GM12891 (cell line): ENCODE data around the gene MBNL2.
"Not testable (repeated sequence)": the region's sequence is repeated elsewhere in the genome, so short reads cannot be mapped to it uniquely, and the experiment has no call there.

Experiments
- DNase-seq: peaks from one replicate; pipeline ENCODE4 v3.0.0; 2011; ENCODE audit warnings: low spot score; ENCODE audit not compliant: insufficient read length
- FAIRE-seq: peaks from 2 replicates; lab custom pipeline; 2011; peaks lifted over from hg19 to GRCh38; lab: Jason Lieb, UNC
- PAX5 ChIP-seq: IDR thresholded peaks from 2 replicates; pipeline ENCODE4 v1.6.1; 2011; ENCODE audit warnings: low read length, moderate library complexity, mild to moderate bottlenecking; ENCODE audit not compliant: insufficient read depth, severe bottlenecking
- POLR2A ChIP-seq: IDR thresholded peaks from 2 replicates; pipeline ENCODE4 v1.6.1; 2011; ENCODE audit warnings: low read depth, low read length, control low read depth
- POLR2AphosphoS5 ChIP-seq: IDR thresholded peaks from 2 replicates; pipeline ENCODE4 v1.6.1; 2011; ENCODE audit warnings: low read depth, low read length, control low read depth
- POU2F2 ChIP-seq: IDR thresholded peaks from 2 replicates; pipeline ENCODE4 v1.6.1; 2011; ENCODE audit warnings: low read depth, mild to moderate bottlenecking, control low read depth, low read length, moderate library complexity
- SPI1 ChIP-seq: IDR thresholded peaks from 2 replicates; pipeline ENCODE4 v1.6.1; 2011; ENCODE audit warnings: low read depth, low read length, control low read depth
- TAF1 ChIP-seq: IDR thresholded peaks from 2 replicates; pipeline ENCODE4 v1.6.1; 2011; ENCODE audit warnings: low read depth, low read length, control low read depth

MBNL2 gene

GRCh38 chr13:97205465-97205864 is 16.7 kb upstream of the MBNL2 start:
- TF ChIP-seq TAF1, result no peak
- TF ChIP-seq POLR2A, result no peak
- no peak for TF ChIP-seq POU2F2
- TF ChIP-seq POLR2AphosphoS5, result no peak
- no peak for TF ChIP-seq PAX5
- TF ChIP-seq SPI1, result no peak
- FAIRE-seq (no peak), DNase-seq (no peak)

GRCh38 chr13:97205982-97206381 is 16.2 kb upstream of the MBNL2 start:
- no peak for DNase-seq
- no peak for FAIRE-seq
- no peak for TF ChIP-seq POLR2A
- TF ChIP-seq PAX5, result no peak
- no peak for TF ChIP-seq POLR2AphosphoS5
- no peak for TF ChIP-seq TAF1
- TF ChIP-seq POU2F2, result no peak
- no peak for TF ChIP-seq SPI1

GRCh38 chr13:97207252-97207651 is 14.9 kb upstream of the MBNL2 start:
- FAIRE-seq, DNase-seq: not testable (repeated sequence)

GRCh38 chr13:97211300-97211699 is 10.8 kb upstream of the MBNL2 start:
- DNase-seq, result no peak
- no peak for FAIRE-seq
- TF ChIP-seq POLR2A (no peak), POLR2AphosphoS5 (no peak), POU2F2 (no peak), PAX5 (no peak), SPI1 (no peak), TAF1 (no peak)

GRCh38 chr13:97212004-97212403 is 10.1 kb upstream of the MBNL2 start:
- TF ChIP-seq POLR2A (no peak), POLR2AphosphoS5 (no peak), TAF1 (no peak), POU2F2 (no peak), PAX5 (no peak), SPI1 (no peak)
- DNase-seq (no peak), FAIRE-seq (no peak)

GRCh38 chr13:97212601-97213040 is 9.5 kb upstream of the MBNL2 start:
- DNase-seq (no peak), FAIRE-seq (no peak)
- TF ChIP-seq POLR2AphosphoS5 (no peak), TAF1 (no peak), POU2F2 (no peak), POLR2A (no peak), SPI1 (no peak), PAX5 (no peak)

- no peak for TF ChIP-seq SPI1
- TF ChIP-seq PAX5, result no peak
- no peak for TF ChIP-seq POLR2AphosphoS5
- no peak for TF ChIP-seq TAF1
- no peak for TF ChIP-seq POU2F2
- TF ChIP-seq POLR2A, result no peak
- FAIRE-seq (peak; percentile 13), DNase-seq (no peak)
Measured at GRCh38 chr13:97214921-97215320, 7.2 kb upstream of the MBNL2 start.

GRCh38 chr13:97215325-97215724 is 6.8 kb upstream of the MBNL2 start:
- FAIRE-seq (no peak), DNase-seq (no peak)
- TF ChIP-seq PAX5 (no peak), TAF1 (no peak), SPI1 (peak; percentile 61), POU2F2 (no peak), POLR2A (no peak)

GRCh38 chr13:97219226-97219625 is 2.9 kb upstream of the MBNL2 start:
- no peak for FAIRE-seq
- TF ChIP-seq TAF1, result no peak
- TF ChIP-seq POLR2AphosphoS5, result no peak
- TF ChIP-seq POLR2A, result no peak
- TF ChIP-seq SPI1, result no peak
- TF ChIP-seq POU2F2, result no peak
- TF ChIP-seq PAX5, result no peak
- no peak for DNase-seq

- TF ChIP-seq POLR2AphosphoS5, result no peak
- no peak for TF ChIP-seq SPI1
- TF ChIP-seq POLR2A, result no peak
- FAIRE-seq, result no peak
- DNase-seq, result no peak
Measured at GRCh38 chr13:97220151-97220900, 1.8 kb upstream of the MBNL2 start.

- FAIRE-seq, result no peak
Measured at GRCh38 chr13:97221046-97221445, 1.1 kb upstream of the MBNL2 start.

GRCh38 chr13:97221466-97221865 is 667 bp upstream of the MBNL2 start:
- no peak for DNase-seq
- FAIRE-seq, result peak; percentile 16

More at GRCh38 chr13:97221046-97221445, 1.1 kb upstream of the MBNL2 start:
- DNase-seq, result no peak
- TF ChIP-seq SPI1, result no peak
- no peak for TF ChIP-seq TAF1
- no peak for TF ChIP-seq POU2F2

More at GRCh38 chr13:97221466-97221865, 667 bp upstream of the MBNL2 start:
- no peak for TF ChIP-seq PAX5
- no peak for TF ChIP-seq SPI1
- TF ChIP-seq POLR2AphosphoS5, result no peak
- no peak for TF ChIP-seq POU2F2
- no peak for TF ChIP-seq TAF1
- no peak for TF ChIP-seq POLR2A
